ENCODE measurements around the gene TRIM75.

DNA sequence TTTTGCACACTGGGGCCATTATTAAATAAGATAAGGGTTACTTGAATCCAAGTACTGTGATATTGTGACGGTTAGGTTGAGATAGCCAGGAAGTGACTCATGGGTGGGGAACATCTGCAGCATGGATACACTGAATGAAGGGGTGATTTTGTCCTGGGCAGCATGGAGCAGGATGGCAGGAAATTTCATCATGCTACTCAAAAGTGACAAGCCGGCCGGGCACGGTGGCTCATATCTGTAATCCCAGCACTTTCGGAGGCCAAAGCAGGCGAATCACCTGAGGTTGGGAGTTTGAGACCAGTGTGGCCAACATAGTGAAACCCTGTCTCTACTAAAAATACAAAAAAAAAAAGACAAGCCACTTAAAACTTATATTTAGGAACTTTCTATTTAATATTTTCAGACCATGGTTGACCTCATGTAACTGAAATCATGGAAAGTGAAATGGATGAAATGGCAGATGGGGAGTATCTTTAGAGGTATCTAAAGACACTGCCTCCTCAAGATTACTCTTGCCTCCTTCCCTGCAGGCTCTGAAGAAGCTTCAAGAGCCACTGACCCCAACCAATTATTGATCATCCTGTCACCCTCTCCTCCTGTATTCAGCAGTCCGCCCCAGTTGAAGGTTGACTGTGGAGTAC is 25.8 kb upstream of the TRIM75 start:
- TF ChIP-seq, protein P1, sequence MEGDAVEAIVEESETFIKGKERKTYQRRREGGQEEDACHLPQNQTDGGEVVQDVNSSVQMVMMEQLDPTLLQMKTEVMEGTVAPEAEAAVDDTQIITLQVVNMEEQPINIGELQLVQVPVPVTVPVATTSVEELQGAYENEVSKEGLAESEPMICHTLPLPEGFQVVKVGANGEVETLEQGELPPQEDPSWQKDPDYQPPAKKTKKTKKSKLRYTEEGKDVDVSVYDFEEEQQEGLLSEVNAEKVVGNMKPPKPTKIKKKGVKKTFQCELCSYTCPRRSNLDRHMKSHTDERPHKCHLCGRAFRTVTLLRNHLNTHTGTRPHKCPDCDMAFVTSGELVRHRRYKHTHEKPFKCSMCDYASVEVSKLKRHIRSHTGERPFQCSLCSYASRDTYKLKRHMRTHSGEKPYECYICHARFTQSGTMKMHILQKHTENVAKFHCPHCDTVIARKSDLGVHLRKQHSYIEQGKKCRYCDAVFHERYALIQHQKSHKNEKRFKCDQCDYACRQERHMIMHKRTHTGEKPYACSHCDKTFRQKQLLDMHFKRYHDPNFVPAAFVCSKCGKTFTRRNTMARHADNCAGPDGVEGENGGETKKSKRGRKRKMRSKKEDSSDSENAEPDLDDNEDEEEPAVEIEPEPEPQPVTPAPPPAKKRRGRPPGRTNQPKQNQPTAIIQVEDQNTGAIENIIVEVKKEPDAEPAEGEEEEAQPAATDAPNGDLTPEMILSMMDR (IDR thresholded peaks at IDR 0.05), result no peak
- no peak for TF ChIP-seq POLR2A (IDR thresholded peaks at IDR 0.05; ENCODE audit: low read depth)
